IPS DF 4.7 (cell line): Measurements from ENCODE around the gene WDR26.
"Not testable (repeated sequence)": the region's sequence is repeated elsewhere in the genome, so short reads cannot be mapped to it uniquely, and the experiment has no call there.

ENCODE experiments used
- DNase-seq: peaks from one replicate; pipeline ENCODE4 v3.0.0-alpha.2; 2013; ENCODE audit warnings: low spot score; ENCODE audit errors: extremely low read depth

The WDR26 gene

GRCh38 chr1:224433701-224434672 is 610 bp downstream of the WDR26 start:
- no peak for DNase-seq

- DNase-seq = no peak
Measured at GRCh38 chr1:224433041-224433691, 1.4 kb downstream of the WDR26 start.

GRCh38 chr1:224432672-224433040 is 1.9 kb downstream of the WDR26 start:
- no peak for DNase-seq

- no peak for DNase-seq
Measured at GRCh38 chr1:224432146-224432545, 2.5 kb downstream of the WDR26 start.

GRCh38 chr1:224431726-224432125 is 2.9 kb downstream of the WDR26 start:
- DNase-seq = no peak

GRCh38 chr1:224430511-224431113 is 4.0 kb downstream of the WDR26 start:
- DNase-seq = no peak

GRCh38 chr1:224429616-224430326 is 4.8 kb downstream of the WDR26 start:
- no peak for DNase-seq

GRCh38 chr1:224428713-224429112 is 5.9 kb downstream of the WDR26 start:
- not testable (repeated sequence) for DNase-seq

- DNase-seq = no peak
Measured at GRCh38 chr1:224427346-224427745, 7.3 kb downstream of the WDR26 start.

- DNase-seq = not testable (repeated sequence)
Measured at GRCh38 chr1:224426869-224427268, 7.7 kb downstream of the WDR26 start.

GRCh38 chr1:224425279-224425884 is 9.2 kb downstream of the WDR26 start:
- DNase-seq = no peak

- no peak for DNase-seq
Measured at GRCh38 chr1:224420106-224420505, 14.5 kb downstream of the WDR26 start.

- DNase-seq = no peak
Measured at GRCh38 chr1:224411766-224412165, 22.8 kb downstream of the WDR26 start.

GRCh38 chr1:224408294-224408590 is 26.4 kb downstream of the WDR26 start:
- DNase-seq = no peak

- DNase-seq = no peak
Measured at GRCh38 chr1:224407571-224408293, 26.9 kb downstream of the WDR26 start.

GRCh38 chr1:224406216-224406615 is 28.4 kb downstream of the WDR26 start:
- DNase-seq = no peak

GRCh38 chr1:224405604-224405970 is 29.0 kb downstream of the WDR26 start:
- no peak for DNase-seq

- no peak for DNase-seq
Measured at GRCh38 chr1:224404916-224405603, 29.5 kb downstream of the WDR26 start.

- DNase-seq = no peak
Measured at GRCh38 chr1:224402472-224403036, 32.0 kb downstream of the WDR26 start.

GRCh38 chr1:224399887-224400286 is 34.7 kb downstream of the WDR26 start:
- DNase-seq = no peak
